Fibroblast of skin of left biceps (primary cell): ENCODE measurements around the gene CREG1.
"Not testable (repeated sequence)": the region's sequence is repeated elsewhere in the genome, so short reads cannot be mapped to it uniquely, and the experiment has no call there.

ENCODE experiments used
- DNase-seq, 2 experiments: peaks; one replicate each; pipeline ENCODE4 v3.0.0-alpha.2; 2013; ENCODE audit warnings: low read depth in 2 of 2

CREG1 gene

GRCh38 chr1:167564612-167565270, 11.2 kb upstream of the CREG1 start:
- no peak for DNase-seq

GRCh38 chr1:167563579-167564246, 10.2 kb upstream of the CREG1 start:
- DNase-seq, result no peak

GRCh38 chr1:167562702-167563101, 9.1 kb upstream of the CREG1 start:
- DNase-seq, result no peak

- DNase-seq, result no peak
These were observed 8.2 kb upstream of the CREG1 start for GRCh38 chr1:167561753-167562152.

- no peak for DNase-seq
These were observed 2.6 kb upstream of the CREG1 start for GRCh38 chr1:167555971-167556714.

GRCh38 chr1:167555072-167555471, 1.5 kb upstream of the CREG1 start:
- DNase-seq, result not testable (repeated sequence)

GRCh38 chr1:167554028-167554779, 642 bp upstream of the CREG1 start:
- DNase-seq, result no peak

- no peak for DNase-seq
These were observed 2.2 kb downstream of the CREG1 start for GRCh38 chr1:167551362-167551761.

- no peak for DNase-seq
These were observed 5.3 kb downstream of the CREG1 start for GRCh38 chr1:167548059-167548932.

- no peak for DNase-seq
These were observed 6.6 kb downstream of the CREG1 start for GRCh38 chr1:167546935-167547334.

- DNase-seq, result no peak
These were observed 8.2 kb downstream of the CREG1 start for GRCh38 chr1:167545349-167545748.

GRCh38 chr1:167544447-167545093, 9.0 kb downstream of the CREG1 start:
- no peak for DNase-seq

- no peak for DNase-seq
These were observed 10.2 kb downstream of the CREG1 start for GRCh38 chr1:167543199-167543990.

GRCh38 chr1:167542109-167543032, 11.2 kb downstream of the CREG1 start:
- DNase-seq, result no peak

GRCh38 chr1:167541610-167542009, 12.0 kb downstream of the CREG1 start:
- no peak for DNase-seq

GRCh38 chr1:167541003-167541402, 12.6 kb downstream of the CREG1 start:
- no peak for DNase-seq

- no peak for DNase-seq
These were observed 14.9 kb downstream of the CREG1 start for GRCh38 chr1:167538657-167539056.

GRCh38 chr1:167533851-167534300, 19.7 kb downstream of the CREG1 start:
- DNase-seq, result no peak
